SJSA1 (cell line): Measurements from ENCODE around the gene CADM1. TPM values are rescaled to one million over a fixed set of nuclear protein-coding genes. Genes with fewer than 3 reads are reported as not detected.

ENCODE experiments used
- DNase-seq, 2 experiments: peaks; one replicate each; pipeline ENCODE4 v3.0.0-alpha.2; 2015 to 2020; ENCODE audit warnings: low spot score in 2 of 2, low read depth in 1 of 2
- H3K27ac ChIP-seq: fragments of 250-450 bp; sonication (Bioruptor Pico); 2 replicates; pipeline ENCODE4 v1.5.1; 2020; ENCODE audit warnings: mild to moderate bottlenecking, moderate library complexity
- H3K27me3 ChIP-seq: fragments of 250-450 bp; sonication (Bioruptor Pico); replicated peaks from 2 replicates; pipeline ENCODE4 v1.5.1; 2020; ENCODE audit warnings: mild to moderate bottlenecking, moderate library complexity
- H3K36me3 ChIP-seq: fragments of 250-450 bp; sonication (Bioruptor Pico); 2 replicates; pipeline ENCODE4 v1.5.1; 2020; ENCODE audit warnings: mild to moderate bottlenecking
- H3K4me1 ChIP-seq: fragments of 250-450 bp; sonication (Bioruptor Pico); replicated peaks from 2 replicates; pipeline ENCODE4 v1.6.1; 2021; ENCODE audit warnings: mild to moderate bottlenecking
- H3K4me3 ChIP-seq: fragments of 250-450 bp; sonication (Bioruptor Pico); 2 replicates; pipeline ENCODE4 v1.5.1; 2020; ENCODE audit warnings: mild to moderate bottlenecking
- H3K9me3 ChIP-seq: fragments of 250-450 bp; sonication (Bioruptor Pico); replicated peaks from 2 replicates; pipeline ENCODE4 v1.5.1; 2020; ENCODE audit warnings: mild to moderate bottlenecking
- total RNA-seq: library from RNA; depleted of rRNA; stranded (reverse); fragments of >200 nt; shearing (Covaris generic); gene quantifications from 2 replicates; pipeline ENCODE4 v1.2.3, GENCODE V29; 2014

Gene CADM1
- total RNA-seq, 1 experiment from 2014 or later, result 3.2 TPM

DNA sequence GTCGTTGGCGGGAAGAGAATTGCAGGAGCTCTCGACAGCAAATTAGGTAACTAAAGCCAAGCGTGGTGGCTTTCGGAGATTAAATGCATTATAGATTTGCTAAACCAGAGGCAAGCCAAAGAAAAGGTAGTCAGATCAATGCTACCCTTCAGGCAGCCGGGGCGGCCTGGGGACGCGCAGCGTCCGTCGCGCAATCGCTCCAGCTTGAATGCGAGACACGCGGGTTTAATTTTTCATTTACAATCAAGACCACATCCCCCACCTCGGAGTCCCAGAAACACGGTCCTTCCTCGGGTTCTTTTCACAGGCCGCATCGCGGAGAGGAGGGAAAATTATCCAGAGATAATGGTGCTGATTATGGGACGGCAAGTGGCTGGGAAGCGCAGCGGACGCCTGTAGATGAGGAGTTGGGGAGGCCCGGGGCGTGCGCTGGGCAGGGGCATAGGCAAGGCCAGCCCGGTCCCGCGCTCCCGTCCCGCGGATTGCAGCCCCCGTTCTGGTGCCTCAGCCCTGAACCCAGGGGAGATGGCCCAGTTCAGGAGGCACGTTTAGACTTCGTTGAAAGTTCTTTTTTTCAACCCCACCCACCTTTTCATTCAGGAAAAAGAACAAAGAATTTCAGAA is 350.4 kb downstream of the CADM1 start:
- no peak overlapping the region for H3K4me3 ChIP-seq
- H3K27me3 ChIP-seq, result no peaks in the 10 kb centered on the region
- no peaks in the 10 kb centered on the region for H3K36me3 ChIP-seq
- H3K27ac ChIP-seq, result no peak overlapping the region
- no peak for DNase-seq
- no peaks in the 10 kb centered on the region for H3K9me3 ChIP-seq
- H3K4me1 ChIP-seq, result no peaks in the 10 kb centered on the region

DNA sequence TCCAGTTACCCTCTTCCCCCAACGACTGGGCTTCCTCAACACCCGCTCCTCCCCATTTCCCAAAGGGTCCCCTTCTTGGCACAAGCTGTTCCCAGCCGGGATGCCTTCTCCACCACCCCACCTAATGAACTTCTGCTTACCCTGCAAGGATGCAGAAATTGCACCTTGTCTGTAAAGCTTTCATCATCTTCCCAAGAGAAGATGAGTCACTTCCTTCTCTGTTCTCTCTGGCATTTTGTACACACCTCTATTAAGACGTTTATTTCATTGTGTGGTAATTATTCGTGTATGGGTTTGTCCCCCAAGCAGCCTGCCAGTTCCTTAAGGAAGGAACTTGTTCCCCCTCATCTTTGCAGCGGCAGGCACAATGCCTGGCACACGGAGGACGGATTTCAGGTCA is 351.1 kb downstream of the CADM1 start:
- no peak overlapping the region for H3K4me3 ChIP-seq
- no peak for DNase-seq
- H3K36me3 ChIP-seq, result no peaks in the 10 kb centered on the region
- no peaks in the 10 kb centered on the region for H3K27me3 ChIP-seq
- H3K9me3 ChIP-seq, result no peaks in the 10 kb centered on the region
- no peak overlapping the region for H3K27ac ChIP-seq
- no peaks in the 10 kb centered on the region for H3K4me1 ChIP-seq

GRCh38 chr11:115151010-115151409 is 353.2 kb downstream of the CADM1 start:
- H3K27me3 ChIP-seq, result no peaks in the 10 kb centered on the region
- H3K36me3 ChIP-seq, result no peaks in the 10 kb centered on the region
- DNase-seq, result no peak
- no peak overlapping the region for H3K4me3 ChIP-seq
- no peaks in the 10 kb centered on the region for H3K4me1 ChIP-seq
- no peaks in the 10 kb centered on the region for H3K9me3 ChIP-seq
- H3K27ac ChIP-seq, result no peak overlapping the region

DNA sequence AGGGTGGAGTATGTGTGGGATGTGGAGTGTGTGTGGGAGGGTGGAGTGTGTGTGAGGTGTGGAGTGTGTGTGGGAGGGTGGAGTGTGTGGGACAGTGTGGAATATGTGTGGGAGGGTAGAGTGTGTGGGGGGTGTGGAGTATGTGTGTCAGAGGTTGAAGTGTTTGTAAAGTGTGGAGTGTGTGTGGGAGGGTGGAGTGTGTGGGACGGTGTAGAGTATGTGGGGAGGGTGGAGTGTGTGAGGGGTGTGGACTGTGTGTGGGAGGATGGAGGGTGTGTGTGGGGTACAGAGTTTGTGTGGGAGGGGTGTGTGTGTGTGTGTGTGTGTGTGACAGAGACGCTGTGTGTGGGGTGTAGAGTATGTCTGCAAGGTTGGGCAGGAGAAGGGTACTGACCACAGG is 355.5 kb downstream of the CADM1 start:
- H3K9me3 ChIP-seq, result no peaks in the 10 kb centered on the region
- H3K4me3 ChIP-seq, result no peak overlapping the region
- DNase-seq, result no peak
- H3K4me1 ChIP-seq, result no peaks in the 10 kb centered on the region
- H3K27me3 ChIP-seq, result no peaks in the 10 kb centered on the region
- no peak overlapping the region for H3K27ac ChIP-seq
- no peaks in the 10 kb centered on the region for H3K36me3 ChIP-seq

DNA sequence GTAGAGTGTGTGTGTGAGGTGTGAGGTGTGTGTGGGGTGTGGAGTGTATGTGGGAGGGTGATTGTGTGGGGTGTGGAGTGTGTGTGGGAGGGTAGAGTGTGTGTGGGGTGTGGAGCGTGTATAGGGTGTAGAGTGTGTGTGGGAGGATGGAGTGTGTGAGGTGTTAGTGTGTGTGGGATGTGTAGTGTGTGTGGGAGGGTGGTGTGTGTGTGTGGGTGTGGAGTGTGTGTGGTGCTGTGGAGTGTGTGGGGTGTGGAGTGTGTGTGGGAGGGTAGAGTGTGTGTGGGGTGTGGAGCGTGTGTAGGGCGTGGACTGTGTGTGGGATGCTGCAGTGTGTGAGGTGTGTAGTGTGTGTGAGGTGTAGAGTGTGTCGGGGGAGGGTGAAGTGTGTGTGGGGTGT is 356.1 kb downstream of the CADM1 start:
- Histone ChIP-seq H3K27me3 (no peaks in the 10 kb centered on the region), H3K4me1 (no peaks in the 10 kb centered on the region), H3K36me3 (no peaks in the 10 kb centered on the region), H3K4me3 (no peak overlapping the region), H3K27ac (no peak overlapping the region), H3K9me3 (no peaks in the 10 kb centered on the region)
- no peak for DNase-seq

DNA sequence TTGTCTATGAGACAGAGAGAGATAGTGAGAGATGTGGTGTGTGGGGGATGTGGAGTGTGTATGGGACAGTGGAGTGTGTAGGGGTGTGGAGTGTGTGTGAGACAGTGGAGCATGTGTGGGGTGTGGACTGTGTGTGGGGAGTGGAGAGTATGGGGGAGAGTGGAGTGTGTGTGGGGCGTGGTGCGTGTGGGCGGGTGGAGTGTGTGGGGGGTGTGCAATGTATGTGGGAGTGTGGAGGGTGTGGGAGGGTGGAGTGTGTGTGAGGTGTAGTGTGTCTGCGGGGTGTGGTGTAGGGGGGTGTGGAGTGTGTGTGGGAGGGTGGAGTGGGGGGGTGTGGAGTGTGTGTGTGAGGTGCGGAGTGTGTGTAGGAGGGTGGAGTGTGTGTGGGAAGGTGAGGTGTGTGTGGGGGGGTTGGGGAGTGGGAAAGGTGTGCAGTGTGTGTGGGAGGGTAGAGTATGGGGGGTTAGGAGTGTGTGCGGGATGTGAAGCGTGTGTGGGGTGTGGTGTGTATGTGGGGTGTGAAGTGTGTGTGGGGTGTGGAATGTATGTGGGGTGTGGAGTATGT is 356.9 kb downstream of the CADM1 start:
- Histone ChIP-seq H3K27ac (no peak overlapping the region), H3K4me1 (no peaks in the 10 kb centered on the region), H3K27me3 (no peaks in the 10 kb centered on the region), H3K9me3 (no peaks in the 10 kb centered on the region), H3K4me3 (no peak overlapping the region), H3K36me3 (no peaks in the 10 kb centered on the region)
- DNase-seq, result no peak

- no peaks in the 10 kb centered on the region for H3K36me3 ChIP-seq
- no peak overlapping the region for H3K4me3 ChIP-seq
- H3K4me1 ChIP-seq, result no peaks in the 10 kb centered on the region
- DNase-seq, result no peak
- no peaks in the 10 kb centered on the region for H3K9me3 ChIP-seq
- H3K27ac ChIP-seq, result no peak overlapping the region
- H3K27me3 ChIP-seq, result no peaks in the 10 kb centered on the region
These were observed 357.8 kb downstream of the CADM1 start for GRCh38 chr11:115146425-115146824.

GRCh38 chr11:115145324-115145723 is 358.9 kb downstream of the CADM1 start:
- Histone ChIP-seq H3K36me3 (no peaks in the 10 kb centered on the region), H3K4me1 (no peaks in the 10 kb centered on the region), H3K4me3 (no peak overlapping the region)

GRCh38 chr11:115144914-115145313 is 359.3 kb downstream of the CADM1 start:
- Histone ChIP-seq H3K4me3 (no peak overlapping the region), H3K27ac (no peak overlapping the region), H3K36me3 (no peaks in the 10 kb centered on the region), H3K9me3 (no peaks in the 10 kb centered on the region), H3K27me3 (no peaks in the 10 kb centered on the region), H3K4me1 (no peaks in the 10 kb centered on the region)
- no peak for DNase-seq

More at GRCh38 chr11:115145324-115145723, 358.9 kb downstream of the CADM1 start:
- Histone ChIP-seq H3K9me3 (no peaks in the 10 kb centered on the region), H3K27me3 (no peaks in the 10 kb centered on the region), H3K27ac (no peak overlapping the region)
- no peak for DNase-seq

DNA sequence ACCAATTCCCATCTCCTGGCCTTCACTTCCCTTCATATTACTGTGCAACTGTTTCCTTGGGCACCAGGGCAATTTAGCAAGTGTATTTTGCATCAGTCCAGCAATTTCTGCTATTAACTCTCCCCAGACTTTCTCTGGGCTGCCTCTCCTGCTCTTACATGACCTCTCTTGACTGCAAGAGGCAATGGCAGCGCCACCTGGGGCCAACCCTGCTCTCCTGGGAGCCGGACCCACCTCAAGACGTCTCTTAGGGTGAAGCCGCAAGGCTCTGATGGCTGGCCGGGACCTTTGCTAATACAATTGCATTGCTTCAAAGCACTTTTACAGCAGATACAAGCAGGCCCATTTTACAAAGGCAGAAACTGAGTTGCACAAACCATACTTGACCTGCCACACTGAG is 360.2 kb downstream of the CADM1 start:
- Histone ChIP-seq H3K9me3 (no peaks in the 10 kb centered on the region), H3K27ac (no peak overlapping the region), H3K27me3 (no peaks in the 10 kb centered on the region), H3K4me3 (no peak overlapping the region), H3K36me3 (no peaks in the 10 kb centered on the region), H3K4me1 (no peaks in the 10 kb centered on the region)
- no peak for DNase-seq

DNA sequence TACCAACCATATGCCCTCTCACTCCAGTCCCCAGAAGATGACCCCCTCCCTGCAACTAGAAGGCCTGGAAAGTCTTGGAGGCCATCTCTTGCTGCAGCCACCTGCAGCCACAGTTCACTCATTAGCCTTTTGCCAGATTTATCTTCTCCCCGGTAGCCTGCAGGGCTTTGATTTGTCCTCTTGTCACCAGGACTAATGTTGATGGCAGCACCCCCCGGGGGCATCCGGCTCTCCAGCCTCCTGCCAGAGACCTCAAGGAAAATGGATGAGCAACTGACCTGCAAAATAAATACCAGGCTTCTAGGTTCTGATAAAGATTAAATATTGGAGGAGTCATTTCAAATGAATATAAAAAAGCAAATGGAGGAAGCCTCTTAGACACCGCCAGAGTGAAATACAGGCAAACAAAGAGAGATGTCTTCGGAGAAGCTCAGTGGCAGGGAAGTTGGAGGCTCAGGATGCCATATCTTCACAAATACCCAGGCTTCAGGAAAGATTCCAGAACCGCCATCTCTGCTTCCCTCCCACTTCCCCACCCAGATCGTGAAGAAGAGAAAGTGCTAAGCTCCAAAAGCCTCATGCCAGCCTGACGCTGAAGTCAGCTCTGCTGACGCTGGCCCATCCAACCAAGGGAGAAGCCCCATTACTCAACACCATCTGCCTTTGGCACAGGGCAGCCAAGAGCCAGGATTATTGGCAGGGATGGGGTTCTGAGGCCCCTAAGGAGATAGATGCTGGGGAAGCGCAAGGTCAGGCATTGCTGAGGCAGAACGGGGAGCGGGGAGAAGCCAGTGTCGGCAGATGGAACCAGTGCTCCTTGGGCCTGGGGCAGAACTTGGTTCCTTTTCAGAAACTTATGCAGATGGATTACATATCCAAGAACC is 362.7 kb downstream of the CADM1 start:
- Histone ChIP-seq H3K9me3 (no peaks in the 10 kb centered on the region), H3K36me3 (no peaks in the 10 kb centered on the region), H3K27me3 (no peaks in the 10 kb centered on the region), H3K4me1 (no peaks in the 10 kb centered on the region), H3K27ac (no peak overlapping the region), H3K4me3 (no peak overlapping the region)
- DNase-seq, result no peak

DNA sequence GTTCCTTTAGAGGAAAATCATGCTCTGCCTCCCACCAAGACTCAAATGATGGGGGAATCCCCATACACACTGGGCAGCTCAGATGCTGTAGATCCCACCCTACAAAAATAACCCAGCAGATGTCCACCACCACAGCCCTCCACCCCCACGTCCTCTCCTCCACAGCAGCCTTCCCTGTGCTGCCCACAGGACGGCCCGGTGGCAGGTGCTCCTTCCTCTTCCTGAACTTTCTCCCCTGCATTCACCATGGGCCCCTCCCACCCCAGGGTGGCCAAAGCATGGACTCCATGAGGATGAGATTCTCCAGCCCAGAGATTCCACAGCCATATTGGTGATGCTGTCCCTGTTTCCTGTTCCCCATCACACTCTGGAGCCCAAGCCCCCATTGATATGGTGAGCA is 368.3 kb downstream of the CADM1 start:
- DNase-seq, result no peak
- Histone ChIP-seq H3K27me3 (no peaks in the 10 kb centered on the region), H3K4me3 (no peak overlapping the region), H3K36me3 (no peaks in the 10 kb centered on the region), H3K9me3 (no peaks in the 10 kb centered on the region), H3K27ac (no peak overlapping the region), H3K4me1 (no peaks in the 10 kb centered on the region)

GRCh38 chr11:115134926-115135325 is 369.3 kb downstream of the CADM1 start:
- Histone ChIP-seq H3K27ac (no peak overlapping the region), H3K4me3 (no peak overlapping the region), H3K4me1 (no peaks in the 10 kb centered on the region), H3K9me3 (no peaks in the 10 kb centered on the region), H3K27me3 (no peaks in the 10 kb centered on the region), H3K36me3 (no peaks in the 10 kb centered on the region)
- no peak for DNase-seq

- Histone ChIP-seq H3K9me3 (no peaks in the 10 kb centered on the region), H3K27me3 (no peaks in the 10 kb centered on the region), H3K4me3 (no peak overlapping the region), H3K27ac (no peak overlapping the region), H3K4me1 (no peaks in the 10 kb centered on the region), H3K36me3 (no peaks in the 10 kb centered on the region)
- DNase-seq, result no peak
These were observed 370.6 kb downstream of the CADM1 start for GRCh38 chr11:115133475-115134209.
